HEK293 (cell line): ENCODE measurements around the gene MMP15.
"Not testable (repeated sequence)": the region's sequence is repeated elsewhere in the genome, so short reads cannot be mapped to it uniquely, and the experiment has no call there.

ENCODE experiments used
- CTCF ChIA-PET: fragments of 350-600 bp; formaldehyde crosslinking; extraction: SDS; loops from one replicate; lab custom pipeline; 2021; ENCODE audit warnings: antibody characterized with exemption; lab: Yijun Ruan, JAX
- POLR2A ChIA-PET: fragments of 300-600 bp; formaldehyde crosslinking; extraction: SDS; loops from one replicate; lab custom pipeline; 2020; ENCODE audit warnings: antibody characterized with exemption, inconsistent platforms; lab: Yijun Ruan, JAX
- H3K27ac ChIP-seq: fragments of 200-500 bp; sonication (Bioruptor generic); 2 replicates; pipeline ENCODE4 v1.5.1; 2014; ENCODE audit warnings: low read depth, low read length, control low read depth, inconsistent platforms; ENCODE audit errors: extremely low read depth
- H3K36me3 ChIP-seq, 2 experiments: fragments of 200-500 bp in 1 of 2; sonication (Bioruptor generic) in 1 of 2; 1 replicate in 1 of 2; 2 replicates in 1 of 2; pipeline ENCODE4 v1.5.1; 2014 to 2017; ENCODE audit warnings: inconsistent platforms in 2 of 2, low read length in 2 of 2; ENCODE audit not compliant: control insufficient read depth in 2 of 2, insufficient read depth in 1 of 2
- H3K4me1 ChIP-seq: fragments of 200-500 bp; sonication (Bioruptor generic); 2 replicates; pipeline ENCODE4 v1.5.1; 2014; ENCODE audit warnings: mild to moderate bottlenecking, low read length, inconsistent platforms; ENCODE audit not compliant: control insufficient read depth, insufficient read depth
- H3K4me3 ChIP-seq: 2 replicates; pipeline ENCODE4 v1.5.1; 2011; ENCODE audit warnings: low read depth, mild to moderate bottlenecking, control low read depth, low read length, moderate library complexity
- H3K9me3 ChIP-seq: fragments of 200-500 bp; sonication (Bioruptor generic); 2 replicates; pipeline ENCODE4 v1.5.1; 2014; ENCODE audit warnings: low read depth, low read length, inconsistent platforms; ENCODE audit not compliant: control insufficient read depth, insufficient read depth
- GLI2 ChIP-seq: fragments of 450-650 bp; formaldehyde crosslinking; IDR thresholded peaks from 2 replicates; pipeline ENCODE4; 2017; ENCODE audit warnings: missing biosample characterization, missing genetic modification characterization, low read depth, borderline replicate concordance
- HOXD13 ChIP-seq: sonication (generic); formaldehyde crosslinking; IDR thresholded peaks from 2 replicates; pipeline ENCODE4 v1.8.0; 2022; ENCODE audit warnings: missing genetic modification reagents, borderline replicate concordance
- KLF8 ChIP-seq: fragments of 450-650 bp; formaldehyde crosslinking; IDR thresholded peaks from 2 replicates; pipeline ENCODE4 v1.5.1; 2016; ENCODE audit warnings: missing biosample characterization, missing genetic modification characterization
- OVOL3 ChIP-seq: fragments of 450-650 bp; formaldehyde crosslinking; IDR thresholded peaks from 2 replicates; pipeline ENCODE4 v1.5.1; 2016; ENCODE audit warnings: missing biosample characterization, missing genetic modification characterization
- SCRT1 ChIP-seq: fragments of 450-650 bp; formaldehyde crosslinking; IDR thresholded peaks from 2 replicates; pipeline ENCODE4 v1.5.1; 2016; ENCODE audit warnings: missing biosample characterization, missing genetic modification characterization, borderline replicate concordance
- SETDB1 ChIP-seq: IDR thresholded peaks from one replicate; pipeline ENCODE4 v1.6.1; 2017; ENCODE audit warnings: mild to moderate bottlenecking, low read length, moderate library complexity, mixed read lengths; ENCODE audit not compliant: insufficient read length
- YY1 ChIP-seq: fragments of 450-650 bp; formaldehyde crosslinking; IDR thresholded peaks from 2 replicates; pipeline ENCODE4 v1.5.1; 2018; ENCODE audit warnings: missing biosample characterization, missing genetic modification characterization
- YY2 ChIP-seq: fragments of 450-650 bp; formaldehyde crosslinking; IDR thresholded peaks from 2 replicates; pipeline ENCODE4 v1.5.1; 2016; ENCODE audit warnings: missing biosample characterization, missing genetic modification characterization
- ZBTB8A ChIP-seq: fragments of 450-650 bp; formaldehyde crosslinking; IDR thresholded peaks from 2 replicates; pipeline ENCODE4 v1.5.1; 2016; ENCODE audit warnings: missing biosample characterization, missing genetic modification characterization
- ZEB2 ChIP-seq: fragments of 450-650 bp; formaldehyde crosslinking; IDR thresholded peaks from 2 replicates; pipeline ENCODE4 v1.5.1; 2016; ENCODE audit warnings: missing biosample characterization, missing genetic modification characterization
- ZNF175 ChIP-seq: fragments of 450-650 bp; formaldehyde crosslinking; IDR thresholded peaks from 2 replicates; pipeline ENCODE4 v1.5.1; 2016; ENCODE audit warnings: missing biosample characterization, missing genetic modification characterization
- ZNF24 ChIP-seq: fragments of 450-650 bp; formaldehyde crosslinking; IDR thresholded peaks from 2 replicates; pipeline ENCODE4 v1.5.1; 2016; ENCODE audit warnings: missing biosample characterization, missing genetic modification characterization
- ZNF394 ChIP-seq: fragments of 450-650 bp; formaldehyde crosslinking; IDR thresholded peaks from 2 replicates; pipeline ENCODE4 v1.5.1; 2016; ENCODE audit warnings: missing biosample characterization, missing genetic modification characterization, mild to moderate bottlenecking, moderate library complexity, borderline replicate concordance
- ZNF416 ChIP-seq: fragments of 450-650 bp; formaldehyde crosslinking; IDR thresholded peaks from 2 replicates; pipeline ENCODE4 v1.5.1; 2016; ENCODE audit warnings: missing biosample characterization, missing genetic modification characterization
- ZNF561 ChIP-seq: fragments of 450-650 bp; IDR thresholded peaks from 2 replicates; pipeline ENCODE4 v1.5.1; 2018; ENCODE audit warnings: missing biosample characterization, missing genetic modification characterization, borderline replicate concordance
- ZNF621 ChIP-seq: fragments of 450-650 bp; formaldehyde crosslinking; IDR thresholded peaks from 2 replicates; pipeline ENCODE4 v1.5.1; 2017; ENCODE audit warnings: missing biosample characterization, missing genetic modification characterization
- ZNF623 ChIP-seq: fragments of 450-650 bp; formaldehyde crosslinking; IDR thresholded peaks from 2 replicates; pipeline ENCODE4 v1.5.1; 2016; ENCODE audit warnings: missing biosample characterization, missing genetic modification characterization
- ZNF624 ChIP-seq: fragments of 450-650 bp; formaldehyde crosslinking; IDR thresholded peaks from 2 replicates; pipeline ENCODE4 v1.5.1; 2017; ENCODE audit warnings: missing biosample characterization, missing genetic modification characterization
- ZNF670 ChIP-seq: fragments of 450-650 bp; formaldehyde crosslinking; IDR thresholded peaks from 2 replicates; pipeline ENCODE4 v1.5.1; 2016; ENCODE audit warnings: missing biosample characterization, missing genetic modification characterization, low read depth
- TF ChIP-seq, protein P1 (sequence below): fragments of 450-650 bp; formaldehyde crosslinking; IDR thresholded peaks from 2 replicates; pipeline ENCODE4 v1.5.1; 2017; ENCODE audit warnings: missing biosample characterization, missing genetic modification characterization
- TF ChIP-seq, protein P2 (sequence below): fragments of 450-650 bp; formaldehyde crosslinking; IDR thresholded peaks from 2 replicates; pipeline ENCODE4 v1.5.1; 2016; ENCODE audit warnings: missing biosample characterization, missing genetic modification characterization, borderline replicate concordance
- TF ChIP-seq, protein P3 (sequence below): fragments of 450-650 bp; formaldehyde crosslinking; IDR thresholded peaks from 2 replicates; pipeline ENCODE4 v1.5.1; 2016; ENCODE audit warnings: missing biosample characterization, missing genetic modification characterization
- TF ChIP-seq, protein P4 (sequence below): fragments of 450-650 bp; formaldehyde crosslinking; IDR thresholded peaks from 2 replicates; pipeline ENCODE4 v1.5.1; 2016; ENCODE audit warnings: missing biosample characterization, missing genetic modification characterization

The MMP15 gene

DNA sequence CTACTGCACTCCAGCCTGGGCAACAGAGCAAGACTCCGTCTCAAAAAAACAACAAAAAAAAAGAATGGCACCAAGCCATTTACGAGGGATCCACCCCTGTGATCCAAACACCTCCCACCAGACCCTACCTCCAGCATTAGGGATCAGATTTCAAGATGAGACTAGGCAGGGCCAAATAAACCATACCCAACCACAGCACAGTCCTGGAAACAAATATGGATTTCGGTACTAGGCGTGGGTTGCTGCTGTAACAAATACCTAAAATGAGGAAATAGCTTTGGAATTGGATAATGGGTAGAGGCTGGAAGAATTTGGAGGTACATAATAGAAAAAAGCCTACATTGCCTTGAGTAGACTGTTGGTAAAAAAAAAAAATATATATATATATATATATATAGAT is 49.1 kb downstream of the MMP15 start:
- no peak for TF ChIP-seq GLI2 (tag by site-specific recombination)
- TF ChIP-seq, protein P1, sequence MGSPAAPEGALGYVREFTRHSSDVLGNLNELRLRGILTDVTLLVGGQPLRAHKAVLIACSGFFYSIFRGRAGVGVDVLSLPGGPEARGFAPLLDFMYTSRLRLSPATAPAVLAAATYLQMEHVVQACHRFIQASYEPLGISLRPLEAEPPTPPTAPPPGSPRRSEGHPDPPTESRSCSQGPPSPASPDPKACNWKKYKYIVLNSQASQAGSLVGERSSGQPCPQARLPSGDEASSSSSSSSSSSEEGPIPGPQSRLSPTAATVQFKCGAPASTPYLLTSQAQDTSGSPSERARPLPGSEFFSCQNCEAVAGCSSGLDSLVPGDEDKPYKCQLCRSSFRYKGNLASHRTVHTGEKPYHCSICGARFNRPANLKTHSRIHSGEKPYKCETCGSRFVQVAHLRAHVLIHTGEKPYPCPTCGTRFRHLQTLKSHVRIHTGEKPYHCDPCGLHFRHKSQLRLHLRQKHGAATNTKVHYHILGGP (tag by site-specific recombination) = no peak
- no peak for TF ChIP-seq HOXD13
- TF ChIP-seq OVOL3 (tag by site-specific recombination) = no peak
- no peak for TF ChIP-seq ZNF623 (tag by site-specific recombination)
- TF ChIP-seq ZNF621 = no peak
- TF ChIP-seq ZEB2 (tag by site-specific recombination) = no peak
- TF ChIP-seq, protein P2, sequence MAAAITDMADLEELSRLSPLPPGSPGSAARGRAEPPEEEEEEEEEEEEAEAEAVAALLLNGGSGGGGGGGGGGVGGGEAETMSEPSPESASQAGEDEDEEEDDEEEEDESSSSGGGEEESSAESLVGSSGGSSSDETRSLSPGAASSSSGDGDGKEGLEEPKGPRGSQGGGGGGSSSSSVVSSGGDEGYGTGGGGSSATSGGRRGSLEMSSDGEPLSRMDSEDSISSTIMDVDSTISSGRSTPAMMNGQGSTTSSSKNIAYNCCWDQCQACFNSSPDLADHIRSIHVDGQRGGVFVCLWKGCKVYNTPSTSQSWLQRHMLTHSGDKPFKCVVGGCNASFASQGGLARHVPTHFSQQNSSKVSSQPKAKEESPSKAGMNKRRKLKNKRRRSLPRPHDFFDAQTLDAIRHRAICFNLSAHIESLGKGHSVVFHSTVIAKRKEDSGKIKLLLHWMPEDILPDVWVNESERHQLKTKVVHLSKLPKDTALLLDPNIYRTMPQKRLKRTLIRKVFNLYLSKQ (tag by site-specific recombination) = no peak
- no peak overlapping the region for H3K27ac ChIP-seq
- H3K9me3 ChIP-seq = no peaks in the 10 kb centered on the region; the same call in 1 of the 2 replicates
- CTCF ChIA-PET = no interaction called here
- H3K36me3 ChIP-seq = no peaks in the 10 kb centered on the region
- H3K4me1 ChIP-seq = no peaks in the 10 kb centered on the region
- H3K4me3 ChIP-seq = no peak overlapping the region
- POLR2A ChIA-PET = interaction anchor here (0.6 kb wide), 1 partner anchor 209 kb away, joined by 10 read pairs; no protein-coding TSS in a partner anchor

DNA sequence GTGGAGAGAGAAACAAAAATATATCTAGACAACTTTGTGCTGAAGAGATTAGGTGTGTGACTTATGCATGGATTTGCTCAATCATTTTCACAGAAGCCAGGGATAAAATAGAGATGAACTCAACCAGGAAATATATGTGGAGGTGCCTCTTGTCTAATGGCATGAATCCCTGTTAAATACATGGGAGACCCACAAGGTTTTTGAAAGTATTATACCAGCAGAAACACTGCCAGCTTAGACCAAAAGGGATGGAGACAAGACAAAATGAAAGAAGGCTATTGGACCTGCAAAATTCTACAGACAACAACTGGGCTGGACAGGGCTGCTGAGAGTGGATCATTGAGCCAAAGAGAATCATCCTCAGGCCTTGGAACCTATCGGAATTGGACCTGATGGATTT is 51.0 kb downstream of the MMP15 start:
- H3K9me3 ChIP-seq = no peaks in the 10 kb centered on the region; the same call in 1 of the 2 replicates
- no peak overlapping the region for H3K4me3 ChIP-seq
- TF ChIP-seq, protein P3, sequence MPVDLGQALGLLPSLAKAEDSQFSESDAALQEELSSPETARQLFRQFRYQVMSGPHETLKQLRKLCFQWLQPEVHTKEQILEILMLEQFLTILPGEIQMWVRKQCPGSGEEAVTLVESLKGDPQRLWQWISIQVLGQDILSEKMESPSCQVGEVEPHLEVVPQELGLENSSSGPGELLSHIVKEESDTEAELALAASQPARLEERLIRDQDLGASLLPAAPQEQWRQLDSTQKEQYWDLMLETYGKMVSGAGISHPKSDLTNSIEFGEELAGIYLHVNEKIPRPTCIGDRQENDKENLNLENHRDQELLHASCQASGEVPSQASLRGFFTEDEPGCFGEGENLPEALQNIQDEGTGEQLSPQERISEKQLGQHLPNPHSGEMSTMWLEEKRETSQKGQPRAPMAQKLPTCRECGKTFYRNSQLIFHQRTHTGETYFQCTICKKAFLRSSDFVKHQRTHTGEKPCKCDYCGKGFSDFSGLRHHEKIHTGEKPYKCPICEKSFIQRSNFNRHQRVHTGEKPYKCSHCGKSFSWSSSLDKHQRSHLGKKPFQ (tag by site-specific recombination) = no peak
- no peak for TF ChIP-seq ZNF416 (tag by site-specific recombination)
- TF ChIP-seq SETDB1 = peak; percentile 75
- no peaks in the 10 kb centered on the region for H3K36me3 ChIP-seq
- H3K4me1 ChIP-seq = no peaks in the 10 kb centered on the region
- H3K27ac ChIP-seq = no peak overlapping the region
- ChIA-PET POLR2A (no interaction called here), CTCF (no interaction called here)

DNA sequence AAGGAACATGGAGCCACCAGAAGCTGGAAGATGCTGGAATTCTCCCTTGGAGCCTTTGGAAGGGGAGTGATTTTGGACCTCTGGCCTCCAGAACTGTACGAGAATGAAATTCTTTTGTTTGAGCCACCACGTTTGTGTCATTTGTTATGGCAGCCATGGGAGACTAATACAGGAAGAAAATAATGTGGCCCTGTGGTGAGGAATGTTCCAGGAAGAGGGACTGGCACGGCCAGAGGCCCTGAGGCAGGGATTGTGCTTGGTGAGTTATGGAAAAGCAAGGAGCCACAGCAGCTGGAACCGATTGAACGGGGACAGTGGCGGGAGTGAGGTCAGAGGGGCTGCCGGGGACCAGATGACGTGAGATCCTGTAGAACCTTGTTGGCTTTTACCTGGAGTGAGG is 52.2 kb downstream of the MMP15 start:
- Histone ChIP-seq H3K27ac (no peak overlapping the region), H3K4me1 (no peaks in the 10 kb centered on the region), H3K9me3 (no peaks in the 10 kb centered on the region; the same call in 1 of the 2 replicates), H3K4me3 (no peak overlapping the region), H3K36me3 (no peaks in the 10 kb centered on the region)
- TF ChIP-seq, protein P4, sequence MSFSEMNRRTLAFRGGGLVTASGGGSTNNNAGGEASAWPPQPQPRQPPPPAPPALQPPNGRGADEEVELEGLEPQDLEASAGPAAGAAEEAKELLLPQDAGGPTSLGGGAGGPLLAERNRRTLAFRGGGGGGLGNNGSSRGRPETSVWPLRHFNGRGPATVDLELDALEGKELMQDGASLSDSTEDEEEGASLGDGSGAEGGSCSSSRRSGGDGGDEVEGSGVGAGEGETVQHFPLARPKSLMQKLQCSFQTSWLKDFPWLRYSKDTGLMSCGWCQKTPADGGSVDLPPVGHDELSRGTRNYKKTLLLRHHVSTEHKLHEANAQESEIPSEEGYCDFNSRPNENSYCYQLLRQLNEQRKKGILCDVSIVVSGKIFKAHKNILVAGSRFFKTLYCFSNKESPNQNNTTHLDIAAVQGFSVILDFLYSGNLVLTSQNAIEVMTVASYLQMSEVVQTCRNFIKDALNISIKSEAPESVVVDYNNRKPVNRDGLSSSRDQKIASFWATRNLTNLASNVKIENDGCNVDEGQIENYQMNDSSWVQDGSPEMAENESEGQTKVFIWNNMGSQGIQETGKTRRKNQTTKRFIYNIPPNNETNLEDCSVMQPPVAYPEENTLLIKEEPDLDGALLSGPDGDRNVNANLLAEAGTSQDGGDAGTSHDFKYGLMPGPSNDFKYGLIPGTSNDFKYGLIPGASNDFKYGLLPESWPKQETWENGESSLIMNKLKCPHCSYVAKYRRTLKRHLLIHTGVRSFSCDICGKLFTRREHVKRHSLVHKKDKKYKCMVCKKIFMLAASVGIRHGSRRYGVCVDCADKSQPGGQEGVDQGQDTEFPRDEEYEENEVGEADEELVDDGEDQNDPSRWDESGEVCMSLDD (tag by site-specific recombination) = no peak
- TF ChIP-seq KLF8 (tag by site-specific recombination) = no peak
- TF ChIP-seq ZNF561 (tag by site-specific recombination) = no peak
- no peak for TF ChIP-seq SCRT1 (tag by site-specific recombination)
- TF ChIP-seq ZNF624 (tag by site-specific recombination) = no peak
- no peak for TF ChIP-seq ZBTB8A (tag by site-specific recombination)
- no peak for TF ChIP-seq ZNF24
- no peak for TF ChIP-seq YY1
- no peak for TF ChIP-seq YY2 (tag by site-specific recombination)
- TF ChIP-seq ZNF394 (tag by site-specific recombination) = no peak
- no peak for TF ChIP-seq ZNF670 (tag by site-specific recombination)
- no peak for TF ChIP-seq ZNF175
- ChIA-PET CTCF (interaction anchor here (0.7 to 1.4 kb wide), 2 partner anchors 50 to 123 kb away, joined by 3 to 4 read pairs; no protein-coding TSS in a partner anchor), POLR2A (interaction anchor here (0.7 kb wide), 1 partner anchor 52 kb away, joined by 3 read pairs; the partner anchor contains the start of gene CFAP20)

DNA sequence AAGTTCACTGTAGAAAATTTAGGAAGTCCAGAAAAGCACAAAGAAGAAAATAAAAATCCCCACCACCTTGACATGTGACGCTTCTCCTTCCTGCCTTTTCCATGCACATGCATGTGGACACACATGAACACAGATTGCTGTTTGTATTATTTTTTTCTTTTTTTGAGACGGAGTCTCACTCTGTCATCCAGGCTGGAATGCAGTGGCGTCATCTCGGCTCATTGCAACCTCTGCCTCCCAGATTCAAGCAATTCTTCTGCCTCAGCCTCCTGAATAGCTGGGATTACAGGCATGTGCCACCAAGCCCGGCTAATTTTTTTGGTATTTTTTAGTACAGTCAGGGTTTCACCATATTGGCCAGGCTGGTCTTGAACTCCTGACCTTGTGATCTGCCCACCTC is 55.1 kb downstream of the MMP15 start:
- H3K4me3 ChIP-seq, H3K9me3 ChIP-seq, H3K4me1 ChIP-seq, H3K27ac ChIP-seq, H3K36me3 ChIP-seq, CTCF ChIA-PET, POLR2A ChIA-PET: not testable (repeated sequence)
